ENCODE data around the gene CCL14.

CCL14 gene

GRCh38 chr17:35944151-35944550, 42.4 kb downstream of the CCL14 start:
- in situ Hi-C loops (cut with MboI; ENCODE audit: low sequenced_read_pairs), result loop anchor here (10.0 kb wide), 1 partner anchor 89 kb away; no protein-coding TSS in a partner anchor

- in situ Hi-C loops (cut with MboI; ENCODE audit: low sequenced_read_pairs), result loop anchor here (10.0 kb wide), 1 partner anchor 89 kb away; no protein-coding TSS in a partner anchor
Measured at GRCh38 chr17:35943537-35943936, 43.0 kb downstream of the CCL14 start, which contains the start of gene LYZL6. Gene LYZL6, minus strand, starts transcription at chr17:35943713. Its CDS starts 4,357 bp downstream, at chr17:35939356.

- in situ Hi-C loops (cut with MboI; ENCODE audit: low sequenced_read_pairs), result loop anchor here (10.0 kb wide), 1 partner anchor 88 kb away; no protein-coding TSS in a partner anchor
Measured at GRCh38 chr17:35942588-35943186, 43.8 kb downstream of the CCL14 start.

GRCh38 chr17:35938492-35938891, 48.0 kb downstream of the CCL14 start:
- in situ Hi-C loops (cut with MboI; ENCODE audit: low sequenced_read_pairs), result loop anchor here (10.0 kb wide), 1 partner anchor 54 kb away; the partner anchor contains the start of gene CCL5

- in situ Hi-C loops (cut with MboI; ENCODE audit: low sequenced_read_pairs), result loop anchor here (10.0 kb wide), 1 partner anchor 51 kb away; the partner anchor contains the start of gene CCL5
Measured at GRCh38 chr17:35936063-35936462, 50.5 kb downstream of the CCL14 start.

- in situ Hi-C loops (cut with MboI; ENCODE audit: low sequenced_read_pairs), result loop anchor here (10.0 kb wide), 1 partner anchor 50 kb away; the partner anchor contains the start of gene CCL5
Measured at GRCh38 chr17:35934760-35935159, 51.8 kb downstream of the CCL14 start.
